ENCODE data around the gene MFGE8. TPM values are rescaled to one million over a fixed set of nuclear protein-coding genes. Genes with fewer than 3 reads are reported as not detected.

MFGE8 gene
- total RNA-seq, 4 donors from 2014 or later, result 496 to 734 (median 508) TPM

- H3K4me3 ChIP-seq, result no peak overlapping the region
- ATAC-seq, result no peak
- no peak overlapping the region for H3K27ac ChIP-seq
- H3K36me3 ChIP-seq, result peaks cover 0 to 9% of the 10 kb centered on the region in 2 donors
- 71 to 73% methylated on average over 1 to 4 of the region's 4 CpGs for WGBS, 2 donors (ENCODE audit: low coverage in 1 of 2)
- no peak for TF ChIP-seq POLR2AphosphoS5 (IDR thresholded peaks at IDR 0.05)
- no peak for TF ChIP-seq POLR2A (IDR thresholded peaks at IDR 0.05)
- TF ChIP-seq EP300 (IDR thresholded peaks at IDR 0.05), result no peak
- no peak for TF ChIP-seq CTCF (IDR thresholded peaks at IDR 0.05)
- no peaks in the 10 kb centered on the region for H3K4me1 ChIP-seq
- no peaks in the 10 kb centered on the region for H3K27me3 ChIP-seq
- no peaks in the 10 kb centered on the region for H3K9me3 ChIP-seq
Measured at GRCh38 chr15:88882785-88883184, 30.4 kb downstream of the MFGE8 start.

- no peak overlapping the region for H3K4me3 ChIP-seq
- no CpG with 5 or more reads among the region's 3 CpGs for WGBS, 2 donors (ENCODE audit: low coverage in 1 of 2)
- no peaks in the 10 kb centered on the region for H3K9me3 ChIP-seq
- no peak for ATAC-seq
- no peaks in the 10 kb centered on the region for H3K27me3 ChIP-seq
- H3K36me3 ChIP-seq, result peaks cover 0 to under 1% of the 10 kb centered on the region in 2 donors
- TF ChIP-seq POLR2A (IDR thresholded peaks at IDR 0.05), result no peak
- TF ChIP-seq EP300 (IDR thresholded peaks at IDR 0.05), result no peak
- no peak for TF ChIP-seq CTCF (IDR thresholded peaks at IDR 0.05)
- no peak for TF ChIP-seq POLR2AphosphoS5 (IDR thresholded peaks at IDR 0.05)
- H3K4me1 ChIP-seq, result no peaks in the 10 kb centered on the region
- no peak overlapping the region for H3K27ac ChIP-seq
Measured at GRCh38 chr15:88881775-88882174, 31.4 kb downstream of the MFGE8 start.

GRCh38 chr15:88880944-88881740 lies 32.0 kb downstream of the MFGE8 start:
- Histone ChIP-seq H3K27ac (no peak overlapping the region), H3K4me3 (no peak overlapping the region), H3K36me3 (no peaks in the 10 kb centered on the region), H3K27me3 (no peaks in the 10 kb centered on the region), H3K9me3 (no peaks in the 10 kb centered on the region), H3K4me1 (no peaks in the 10 kb centered on the region)
- no peak for ATAC-seq
- 88 to 94% methylated on average over 8 to 17 of the region's 31 CpGs for WGBS, 2 donors (ENCODE audit: low coverage in 1 of 2)
- TF ChIP-seq EP300 (IDR thresholded peaks at IDR 0.05) (no peak), POLR2A (IDR thresholded peaks at IDR 0.05) (no peak)

GRCh38 chr15:88878720-88879184 lies 34.4 kb downstream of the MFGE8 start:
- 30% methylated on average over 2 of the region's 18 CpGs; no CpG with 5 or more reads in 1 of the 2 donors for WGBS, 2 donors (ENCODE audit: low coverage in 1 of 2)
- peak; percentile 31 for ATAC-seq

GRCh38 chr15:88877906-88878305 lies 35.3 kb downstream of the MFGE8 start:
- Histone ChIP-seq H3K27me3 (peaks cover 14% of the 10 kb centered on the region), H3K27ac (no peak overlapping the region), H3K4me1 (no peaks in the 10 kb centered on the region), H3K4me3 (no peak overlapping the region), H3K36me3 (no peaks in the 10 kb centered on the region), H3K9me3 (no peaks in the 10 kb centered on the region)
- ATAC-seq, result no peak
- TF ChIP-seq POLR2AphosphoS5 (IDR thresholded peaks at IDR 0.05) (no peak), CTCF (IDR thresholded peaks at IDR 0.05) (no peak), POLR2A (IDR thresholded peaks at IDR 0.05) (no peak), EP300 (IDR thresholded peaks at IDR 0.05) (no peak)
- 84 to 100% methylated on average over 1 to 11 of the region's 22 CpGs for WGBS, 2 donors (ENCODE audit: low coverage in 1 of 2)

More at GRCh38 chr15:88878720-88879184, 34.4 kb downstream of the MFGE8 start:
- no peak for TF ChIP-seq POLR2A (IDR thresholded peaks at IDR 0.05)
- TF ChIP-seq CTCF (IDR thresholded peaks at IDR 0.05), result peak in 3 of 4 experiments; percentile 36 to 69 (median 48)
- H3K4me3 ChIP-seq, result no peak overlapping the region
- no peaks in the 10 kb centered on the region for H3K4me1 ChIP-seq
- no peaks in the 10 kb centered on the region for H3K9me3 ChIP-seq
- no peaks in the 10 kb centered on the region for H3K36me3 ChIP-seq
- H3K27ac ChIP-seq, result no peak overlapping the region
- H3K27me3 ChIP-seq, result peaks cover 7% of the 10 kb centered on the region
